AG04449 (cell line): ENCODE results near the gene SNX27.

Experiments
- CTCF ChIA-PET: fragments of 350-600 bp; formaldehyde crosslinking; extraction: SDS; loops from one replicate; lab custom pipeline; 2021; ENCODE audit warnings: antibody characterized with exemption; lab: Yijun Ruan, JAX
- POLR2A ChIA-PET: fragments of 400-600, 350-600 bp; formaldehyde crosslinking; extraction: SDS; loops from one replicate; lab custom pipeline; 2020; ENCODE audit warnings: antibody characterized with exemption, inconsistent platforms; lab: Yijun Ruan, JAX
- DNase-seq: peaks from one replicate; pipeline ENCODE4 v3.0.0-alpha.2; 2010; ENCODE audit warnings: low read depth, low spot score
- H3K4me3 ChIP-seq: 2 replicates; pipeline ENCODE4 v1.5.1; 2011; ENCODE audit warnings: low read depth, mild to moderate bottlenecking, control low read depth, low read length
- TF ChIP-seq, protein P1 (sequence below): IDR thresholded peaks from one replicate; pipeline ENCODE4 v1.5.1; 2011; ENCODE audit warnings: mild to moderate bottlenecking, moderate library complexity, low read length, control low read depth, inconsistent platforms; ENCODE audit not compliant: insufficient read depth; ENCODE audit errors: missing control alignments

The SNX27 gene

DNA sequence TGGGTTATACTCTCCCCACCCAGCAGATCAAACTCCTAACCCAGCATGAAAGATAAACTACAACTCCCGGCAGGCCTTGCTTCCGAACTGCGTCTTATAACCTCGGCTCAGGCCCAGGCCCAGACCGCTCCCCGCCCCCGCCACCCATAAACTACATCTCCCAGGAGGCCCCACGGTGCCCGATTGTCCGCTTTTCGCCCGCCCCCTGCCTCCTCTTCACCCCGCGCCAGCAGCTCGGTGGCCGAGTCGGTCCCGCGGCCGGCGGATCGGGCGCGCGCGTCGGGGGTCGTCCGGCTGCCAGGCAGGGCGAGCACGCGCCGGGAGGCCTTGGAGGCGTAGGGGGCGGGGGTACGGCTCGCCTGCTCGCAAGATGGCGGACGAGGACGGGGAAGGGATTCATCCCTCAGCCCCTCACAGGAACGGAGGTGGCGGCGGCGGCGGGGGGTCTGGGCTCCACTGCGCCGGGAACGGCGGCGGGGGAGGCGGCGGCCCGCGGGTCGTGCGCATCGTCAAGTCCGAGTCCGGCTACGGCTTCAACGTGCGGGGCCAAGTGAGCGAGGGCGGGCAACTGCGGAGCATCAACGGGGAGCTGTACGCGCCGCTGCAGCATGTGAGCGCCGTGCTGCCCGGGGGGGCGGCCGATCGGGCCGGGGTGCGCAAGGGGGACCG is at the start of gene SNX27:
Gene SNX27, plus strand, starts transcription at position 219 of the 669 bp plus-strand sequence. Its CDS starts 152 bp downstream, at position 371.
- TF ChIP-seq, protein P1, sequence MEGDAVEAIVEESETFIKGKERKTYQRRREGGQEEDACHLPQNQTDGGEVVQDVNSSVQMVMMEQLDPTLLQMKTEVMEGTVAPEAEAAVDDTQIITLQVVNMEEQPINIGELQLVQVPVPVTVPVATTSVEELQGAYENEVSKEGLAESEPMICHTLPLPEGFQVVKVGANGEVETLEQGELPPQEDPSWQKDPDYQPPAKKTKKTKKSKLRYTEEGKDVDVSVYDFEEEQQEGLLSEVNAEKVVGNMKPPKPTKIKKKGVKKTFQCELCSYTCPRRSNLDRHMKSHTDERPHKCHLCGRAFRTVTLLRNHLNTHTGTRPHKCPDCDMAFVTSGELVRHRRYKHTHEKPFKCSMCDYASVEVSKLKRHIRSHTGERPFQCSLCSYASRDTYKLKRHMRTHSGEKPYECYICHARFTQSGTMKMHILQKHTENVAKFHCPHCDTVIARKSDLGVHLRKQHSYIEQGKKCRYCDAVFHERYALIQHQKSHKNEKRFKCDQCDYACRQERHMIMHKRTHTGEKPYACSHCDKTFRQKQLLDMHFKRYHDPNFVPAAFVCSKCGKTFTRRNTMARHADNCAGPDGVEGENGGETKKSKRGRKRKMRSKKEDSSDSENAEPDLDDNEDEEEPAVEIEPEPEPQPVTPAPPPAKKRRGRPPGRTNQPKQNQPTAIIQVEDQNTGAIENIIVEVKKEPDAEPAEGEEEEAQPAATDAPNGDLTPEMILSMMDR: no peak
- ChIA-PET POLR2A (interaction anchor here (0.6 to 1.1 kb wide), 2 partner anchors 16 to 26 kb away, joined by 3 read pairs; no protein-coding TSS in a partner anchor), CTCF (interaction anchor here (0.7 to 1.8 kb wide), 2 partner anchors 18 to 49 kb away, joined by 3 to 9 read pairs; no protein-coding TSS in a partner anchor)
- H3K4me3 ChIP-seq: peak within 1 kb of the TSS; percentile 80
- DNase-seq: peak; percentile 54

DNA sequence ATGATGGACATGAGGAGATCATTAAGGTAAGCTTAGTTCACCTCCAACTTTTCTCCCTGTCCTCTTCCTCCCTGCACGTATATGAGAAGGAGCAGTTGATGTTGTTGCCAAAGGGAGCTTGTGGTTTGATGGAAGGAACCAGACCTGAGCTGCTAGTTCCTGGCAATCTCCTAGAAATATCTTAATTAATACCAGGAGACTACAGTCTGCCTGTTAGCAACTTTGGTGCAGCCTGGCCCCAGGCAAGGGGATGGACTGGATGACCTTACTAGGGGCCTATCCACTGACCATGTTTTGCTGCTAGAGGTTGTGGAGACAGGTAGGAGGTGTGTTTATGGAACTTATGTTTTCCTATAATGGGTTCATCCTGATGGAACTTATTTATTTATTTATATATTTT is 49.2 kb upstream of the SNX27 start:
- POLR2A ChIA-PET: no interaction called here
- no peak overlapping the region for H3K4me3 ChIP-seq
- DNase-seq: no peak
- TF ChIP-seq, protein P1: no peak
- CTCF ChIA-PET: interaction anchor here (1.4 to 1.5 kb wide), 2 partner anchors 8 to 31 kb away, joined by 3 to 5 read pairs; no protein-coding TSS in a partner anchor

- POLR2A ChIA-PET: no interaction called here
- CTCF ChIA-PET: no interaction called here
Measured at GRCh38 chr1:151563376-151563775, 48.5 kb upstream of the SNX27 start.

DNA sequence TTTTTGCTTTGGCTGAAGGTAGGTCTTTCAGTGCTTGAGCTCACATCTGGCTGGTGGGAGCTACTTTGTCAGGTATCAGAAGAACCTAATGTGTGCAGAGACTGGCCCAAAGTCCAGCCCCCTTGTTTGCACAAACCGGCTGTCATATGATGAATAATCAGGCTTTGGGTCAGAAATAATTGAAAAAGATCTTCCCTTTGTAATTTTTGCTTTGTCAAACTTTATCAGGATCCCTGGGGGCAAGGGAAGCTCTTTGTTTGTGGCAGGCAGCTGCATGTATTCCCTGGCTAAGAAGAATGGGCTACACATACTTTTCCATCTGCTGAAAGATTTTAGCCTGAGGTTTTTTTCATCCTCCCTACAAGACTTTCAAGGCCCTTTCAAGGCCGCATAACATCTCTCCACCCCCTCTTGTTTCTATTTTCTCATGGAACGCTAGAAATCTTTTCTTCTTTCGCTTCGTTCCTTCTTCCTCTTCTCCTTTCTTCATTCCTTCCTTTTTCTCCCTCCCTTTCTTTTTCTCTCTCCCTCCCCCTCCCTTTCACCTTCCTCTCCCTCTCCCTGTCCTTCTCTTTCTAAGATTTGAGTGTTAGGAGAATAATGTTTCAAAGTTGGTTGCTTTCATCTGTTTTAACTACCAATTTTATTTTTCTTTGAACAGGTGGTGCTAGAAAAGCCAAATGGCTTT is 46.2 kb upstream of the SNX27 start:
- POLR2A ChIA-PET: no interaction called here
- no peak overlapping the region for H3K4me3 ChIP-seq
- TF ChIP-seq, protein P1: no peak
- CTCF ChIA-PET: no interaction called here
- no peak for DNase-seq

More at GRCh38 chr1:151563376-151563775, 48.5 kb upstream of the SNX27 start:
- H3K4me3 ChIP-seq: no peak overlapping the region
- TF ChIP-seq, protein P1: no peak
- no peak for DNase-seq

GRCh38 chr1:151568626-151569088 is 43.2 kb upstream of the SNX27 start:
- DNase-seq: no peak
- TF ChIP-seq, protein P1: no peak
- ChIA-PET CTCF (interaction anchor here (1.7 kb wide), 1 partner anchor 26 kb away, joined by 6 read pairs; no protein-coding TSS in a partner anchor), POLR2A (no interaction called here)
- H3K4me3 ChIP-seq: no peak overlapping the region

GRCh38 chr1:151570819-151571218 is 41.0 kb upstream of the SNX27 start:
- TF ChIP-seq, protein P1: no peak
- CTCF ChIA-PET: interaction anchor here (1.4 to 2.0 kb wide), 2 partner anchors 9 to 23 kb away, joined by 3 to 10 read pairs; no protein-coding TSS in a partner anchor
- POLR2A ChIA-PET: interaction anchor here (0.7 kb wide), 1 partner anchor 950 kb away, joined by 3 read pairs; no protein-coding TSS in a partner anchor
- H3K4me3 ChIP-seq: no peak overlapping the region
- DNase-seq: no peak
